Lower leg skin (tissue), 3 donors: Measurements from ENCODE around the gene OR2J1.

Source experiments
- POLR2A ChIP-seq, 2 donors: fragments of 450-650 bp; IDR thresholded peaks; one replicate each; pipeline ENCODE4 v1.6.1; 2016 to 2017; ENCODE audit warnings: antibody characterized with exemption in 2 of 2, mild to moderate bottlenecking in 1 of 2, moderate library complexity in 1 of 2
- TF ChIP-seq, protein P1 (sequence below), 3 donors: fragments of 450-650 bp; IDR thresholded peaks; one replicate each; pipeline ENCODE4 v1.5.1; 2016; ENCODE audit warnings: antibody characterized with exemption in 3 of 3, mild to moderate bottlenecking in 3 of 3, moderate library complexity in 2 of 3

DNA sequence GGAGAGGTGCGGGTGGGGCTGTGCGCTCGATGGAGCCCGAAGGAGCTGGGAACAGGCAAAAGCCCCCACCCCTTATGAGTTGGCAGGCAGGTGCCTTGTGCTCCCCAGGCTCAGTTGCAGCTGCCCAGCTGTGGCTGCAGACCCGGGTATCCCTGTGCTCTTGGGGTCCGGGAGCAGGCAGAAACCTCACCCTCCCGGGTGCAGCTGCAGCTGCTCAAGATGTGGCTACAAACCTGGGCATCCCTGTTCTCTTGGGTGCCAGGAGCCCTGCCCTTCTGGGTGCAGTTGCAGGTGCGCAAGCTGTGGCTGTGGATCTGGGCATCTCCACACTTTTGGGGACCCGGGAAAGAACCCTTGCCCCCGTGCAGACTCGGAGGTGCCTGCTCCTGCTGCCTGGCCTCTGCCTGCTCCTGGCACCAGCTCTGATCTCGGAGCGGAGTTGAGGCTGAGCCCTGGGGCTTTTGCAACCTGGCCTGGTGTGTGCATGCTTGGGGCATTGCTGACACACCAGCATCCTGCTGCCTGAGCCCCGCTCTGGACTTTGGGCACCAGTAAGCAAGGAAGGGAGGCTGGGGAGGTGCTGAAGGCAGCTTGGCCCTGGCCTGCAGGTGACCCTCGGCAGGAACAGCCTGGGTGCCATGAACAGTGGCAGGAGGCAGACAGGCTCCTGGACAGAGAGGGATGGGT, 30.2 kb downstream of the OR2J1 start:
- no peak for TF ChIP-seq POLR2A (IDR thresholded peaks at IDR 0.05)
- TF ChIP-seq, protein P1, sequence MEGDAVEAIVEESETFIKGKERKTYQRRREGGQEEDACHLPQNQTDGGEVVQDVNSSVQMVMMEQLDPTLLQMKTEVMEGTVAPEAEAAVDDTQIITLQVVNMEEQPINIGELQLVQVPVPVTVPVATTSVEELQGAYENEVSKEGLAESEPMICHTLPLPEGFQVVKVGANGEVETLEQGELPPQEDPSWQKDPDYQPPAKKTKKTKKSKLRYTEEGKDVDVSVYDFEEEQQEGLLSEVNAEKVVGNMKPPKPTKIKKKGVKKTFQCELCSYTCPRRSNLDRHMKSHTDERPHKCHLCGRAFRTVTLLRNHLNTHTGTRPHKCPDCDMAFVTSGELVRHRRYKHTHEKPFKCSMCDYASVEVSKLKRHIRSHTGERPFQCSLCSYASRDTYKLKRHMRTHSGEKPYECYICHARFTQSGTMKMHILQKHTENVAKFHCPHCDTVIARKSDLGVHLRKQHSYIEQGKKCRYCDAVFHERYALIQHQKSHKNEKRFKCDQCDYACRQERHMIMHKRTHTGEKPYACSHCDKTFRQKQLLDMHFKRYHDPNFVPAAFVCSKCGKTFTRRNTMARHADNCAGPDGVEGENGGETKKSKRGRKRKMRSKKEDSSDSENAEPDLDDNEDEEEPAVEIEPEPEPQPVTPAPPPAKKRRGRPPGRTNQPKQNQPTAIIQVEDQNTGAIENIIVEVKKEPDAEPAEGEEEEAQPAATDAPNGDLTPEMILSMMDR (IDR thresholded peaks at IDR 0.05) = no peak
